CD14-positive monocyte (primary cell): Measurements from ENCODE around the gene NRXN3. TPM values are rescaled to one million over a fixed set of nuclear protein-coding genes. Genes with fewer than 3 reads are reported as not detected.

Experiments used
- DNase-seq, 3 donors: peaks; one replicate each; pipeline ENCODE4 v3.0.0-alpha.2; 2011 to 2022
- H2AFZ ChIP-seq: 2 replicates; pipeline ENCODE4 v1.6.0; 2012; ENCODE audit warnings: mild to moderate bottlenecking, low read depth, low read length, inconsistent platforms; ENCODE audit not compliant: insufficient read depth, poor library complexity, severe bottlenecking
- H3K27ac ChIP-seq, 2 donors: 1 replicate in 1 of 2; 2 replicates in 1 of 2; pipeline ENCODE4 v1.5.1; 2012 to 2013; ENCODE audit warnings: low read length in 2 of 2, control low read depth in 1 of 2, inconsistent platforms in 1 of 2, low read depth in 1 of 2, mild to moderate bottlenecking in 1 of 2
- H3K27me3 ChIP-seq, 2 donors: one replicate each; pipeline versions ENCODE4 v1.6.0 to v1.6.1; 2011 to 2013; ENCODE audit warnings: low read length in 2 of 2; ENCODE audit not compliant: control insufficient read depth in 2 of 2, insufficient read depth in 2 of 2
- H3K36me3 ChIP-seq, 2 donors: replicated peaks in 1 of 2; 1 replicate in 1 of 2; 2 replicates in 1 of 2; pipeline versions ENCODE4 v1.5.1 to v1.6.1; 2012 to 2013; ENCODE audit warnings: low read length in 2 of 2, control low read depth in 1 of 2, inconsistent platforms in 1 of 2, mild to moderate bottlenecking in 1 of 2; ENCODE audit not compliant: insufficient read depth in 2 of 2, control insufficient read depth in 1 of 2
- H3K4me1 ChIP-seq, 2 donors: 1 replicate in 1 of 2; 2 replicates in 1 of 2; pipeline versions ENCODE4 v1.5.1 to v1.6.1; 2012 to 2013; ENCODE audit warnings: low read length in 2 of 2, control low read depth in 1 of 2, inconsistent platforms in 1 of 2, mild to moderate bottlenecking in 1 of 2, moderate library complexity in 1 of 2; ENCODE audit not compliant: insufficient read depth in 2 of 2, control insufficient read depth in 1 of 2
- H3K4me2 ChIP-seq: replicated peaks from 2 replicates; pipeline ENCODE3; 2012; ENCODE audit warnings: low read length, moderate library complexity, mild to moderate bottlenecking; ENCODE audit not compliant: poor library complexity, severe bottlenecking; ENCODE audit errors: extremely low read depth
- H3K4me3 ChIP-seq, 3 experiments: fragments of 200-600 bp in 1 of 3; sonication (generic) in 1 of 3; replicated peaks in 1 of 3; 1 replicate in 2 of 3; 2 replicates in 1 of 3; pipeline ENCODE4 v1.5.1; 2011 to 2013; ENCODE audit warnings: low read length in 3 of 3, mild to moderate bottlenecking in 3 of 3, control low read depth in 2 of 3, low read depth in 2 of 3, inconsistent platforms in 1 of 3, moderate library complexity in 1 of 3
- H3K79me2 ChIP-seq: 2 replicates; pipeline ENCODE4 v1.6.0; 2012; ENCODE audit warnings: mild to moderate bottlenecking, control low read depth, inconsistent platforms, low read length, moderate library complexity; ENCODE audit not compliant: insufficient read depth
- H3K9ac ChIP-seq: 2 replicates; pipeline ENCODE4 v1.6.0; 2017; ENCODE audit warnings: low read length, mild to moderate bottlenecking; ENCODE audit not compliant: insufficient read depth, poor library complexity, severe bottlenecking
- H3K9me3 ChIP-seq, 2 donors: replicated peaks in 1 of 2; 1 replicate in 1 of 2; 2 replicates in 1 of 2; pipeline versions ENCODE4 v1.5.1 to v1.6.1; 2012 to 2013; ENCODE audit warnings: low read length in 2 of 2, control low read depth in 1 of 2; ENCODE audit not compliant: control insufficient read depth in 1 of 2, insufficient read depth in 1 of 2
- H4K20me1 ChIP-seq: 2 replicates; pipeline ENCODE4 v1.6.0; 2012; ENCODE audit warnings: mild to moderate bottlenecking, low read length, control low read depth, moderate library complexity; ENCODE audit not compliant: insufficient read depth
- H3K27ac Mint-ChIP-seq, 7 donors: one replicate each; pipeline ENCODE4 v1.8.0; 2020; ENCODE audit warnings: mild to moderate bottlenecking in 7 of 7, mixed read lengths in 7 of 7, moderate library complexity in 6 of 7, inconsistent platforms in 2 of 7
- H3K27me3 Mint-ChIP-seq, 3 donors: one replicate each; pipeline ENCODE4 v1.8.0; 2021 to 2022; ENCODE audit warnings: low read depth in 3 of 3, mild to moderate bottlenecking in 3 of 3, mixed read lengths in 3 of 3, moderate library complexity in 3 of 3, inconsistent platforms in 1 of 3
- H3K36me3 Mint-ChIP-seq, 2 donors: one replicate each; pipeline ENCODE4 v1.8.0; 2020; ENCODE audit warnings: mixed read lengths in 2 of 2, inconsistent platforms in 1 of 2, mild to moderate bottlenecking in 1 of 2
- H3K4me1 Mint-ChIP-seq: one replicate; pipeline ENCODE4 v1.8.0; 2020; ENCODE audit warnings: mild to moderate bottlenecking, mixed read lengths
- H3K4me3 Mint-ChIP-seq, 2 donors: one replicate each; pipeline ENCODE4 v1.8.0; 2020; ENCODE audit warnings: mild to moderate bottlenecking in 2 of 2, mixed read lengths in 2 of 2, moderate library complexity in 1 of 2
- H3K9me3 Mint-ChIP-seq, 7 donors: one replicate each; pipeline ENCODE4 v1.8.0; 2020 to 2022; ENCODE audit warnings: mixed read lengths in 7 of 7, mild to moderate bottlenecking in 6 of 7, moderate library complexity in 6 of 7, inconsistent platforms in 2 of 7
- WGBS: methylation state at CpG from one replicate; pipeline ENCODE4 v1.1.5; 2013; ENCODE audit warnings: missing lambda C conversion rate; ENCODE audit not compliant: insufficient coverage; 5-methylcytosine and 5-hydroxymethylcytosine counted together
- intact Hi-C, 2 donors: fragments of 100-400 bp; cut with micrococcal nuclease; formaldehyde crosslinking; loops; one replicate each; pipeline versions ENCODE4 v1.15.0 to v1.15.1; 2023
- polyA plus RNA-seq, 3 donors: library from polyadenylated mRNA; depleted of rRNA in 1 of 3; unstranded in 2 of 3; stranded (reverse) in 1 of 3; fragments of 300-500 nt in 2 of 3; fragments of >200 nt in 1 of 3; fragmentation: Illumina TruSeq in 2 of 3; gene quantifications; 1 replicate in 2 of 3; 2 replicates in 1 of 3; pipeline ENCODE4 v1.2.3, GENCODE V29; 2012 to 2021
- TF ChIP-seq, protein P1 (sequence below): fragments of 200-600 bp; IDR thresholded peaks from one replicate; pipeline ENCODE4 v1.8.0; 2022; ENCODE audit warnings: antibody characterized with exemption, mild to moderate bottlenecking

NRXN3 gene
- polyA plus RNA-seq, 3 donors, result not detected

GRCh38 chr14:79466938-79467527 is 1296.9 kb downstream of the NRXN3 start:
- Histone ChIP-seq H3K27me3 (no peaks in the 10 kb centered on the region), H4K20me1 (no peaks in the 10 kb centered on the region), H3K9me3 (no peaks in the 10 kb centered on the region), H3K4me2 (no peak overlapping the region), H3K4me1 (no peaks in the 10 kb centered on the region), H3K4me3 (no peak overlapping the region), H3K9ac (no peak overlapping the region), H3K36me3 (no peaks in the 10 kb centered on the region), H2AFZ (no peak overlapping the region), H3K79me2 (no peaks in the 10 kb centered on the region), H3K27ac (no peak overlapping the region)
- Mint-ChIP-seq H3K27ac (no peak overlapping the region), H3K4me3 (no peak overlapping the region), H3K4me1 (no peaks in the 10 kb centered on the region), H3K9me3 (peaks cover 0 to 6% (median 0%) of the 10 kb centered on the region in 7 donors), H3K27me3 (peaks cover 0 to 3% (median 0%) of the 10 kb centered on the region in 3 donors), H3K36me3 (no peaks in the 10 kb centered on the region)
- no peak for DNase-seq
- intact Hi-C loops, result no loop called here
- TF ChIP-seq, protein P1, sequence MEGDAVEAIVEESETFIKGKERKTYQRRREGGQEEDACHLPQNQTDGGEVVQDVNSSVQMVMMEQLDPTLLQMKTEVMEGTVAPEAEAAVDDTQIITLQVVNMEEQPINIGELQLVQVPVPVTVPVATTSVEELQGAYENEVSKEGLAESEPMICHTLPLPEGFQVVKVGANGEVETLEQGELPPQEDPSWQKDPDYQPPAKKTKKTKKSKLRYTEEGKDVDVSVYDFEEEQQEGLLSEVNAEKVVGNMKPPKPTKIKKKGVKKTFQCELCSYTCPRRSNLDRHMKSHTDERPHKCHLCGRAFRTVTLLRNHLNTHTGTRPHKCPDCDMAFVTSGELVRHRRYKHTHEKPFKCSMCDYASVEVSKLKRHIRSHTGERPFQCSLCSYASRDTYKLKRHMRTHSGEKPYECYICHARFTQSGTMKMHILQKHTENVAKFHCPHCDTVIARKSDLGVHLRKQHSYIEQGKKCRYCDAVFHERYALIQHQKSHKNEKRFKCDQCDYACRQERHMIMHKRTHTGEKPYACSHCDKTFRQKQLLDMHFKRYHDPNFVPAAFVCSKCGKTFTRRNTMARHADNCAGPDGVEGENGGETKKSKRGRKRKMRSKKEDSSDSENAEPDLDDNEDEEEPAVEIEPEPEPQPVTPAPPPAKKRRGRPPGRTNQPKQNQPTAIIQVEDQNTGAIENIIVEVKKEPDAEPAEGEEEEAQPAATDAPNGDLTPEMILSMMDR, result no peak
- 96% methylated on average over 9 of the region's 13 CpGs for WGBS

GRCh38 chr14:79467835-79468234 is 1297.7 kb downstream of the NRXN3 start:
- no peak overlapping the region for H3K4me2 ChIP-seq
- DNase-seq, result no peak
- no peaks in the 10 kb centered on the region for H4K20me1 ChIP-seq
- no peak overlapping the region for H3K27ac ChIP-seq
- Mint-ChIP-seq H3K4me3 (no peak overlapping the region), H3K27ac (no peak overlapping the region), H3K9me3 (peaks cover 0 to 6% (median 0%) of the 10 kb centered on the region in 7 donors), H3K4me1 (no peaks in the 10 kb centered on the region), H3K27me3 (peaks cover 0 to 3% (median 0%) of the 10 kb centered on the region in 3 donors), H3K36me3 (no peaks in the 10 kb centered on the region)
- WGBS, result no CpG with 5 or more reads among the region's 2 CpGs
- H3K27me3 ChIP-seq, result no peaks in the 10 kb centered on the region
- TF ChIP-seq, protein P1, result no peak
- no peaks in the 10 kb centered on the region for H3K79me2 ChIP-seq
- no peak overlapping the region for H2AFZ ChIP-seq
- no peak overlapping the region for H3K9ac ChIP-seq
- H3K9me3 ChIP-seq, result no peaks in the 10 kb centered on the region
- intact Hi-C loops, result no loop called here
- H3K36me3 ChIP-seq, result no peaks in the 10 kb centered on the region
- H3K4me3 ChIP-seq, result no peak overlapping the region
- H3K4me1 ChIP-seq, result no peaks in the 10 kb centered on the region
